SK-N-SH (cell line): Measurements from ENCODE around the gene KAT6B.

Source experiments
- TF ChIP-seq, protein P1 (sequence below): fragments of 200-600 bp; sonication (generic); IDR thresholded peaks from 2 replicates; pipeline ENCODE4 v1.6.1; 2017; ENCODE audit warnings: antibody characterized with exemption, mild to moderate bottlenecking, moderate library complexity
- TF ChIP-seq, protein P2 (sequence below): fragments of 150-350 bp; IDR thresholded peaks from 2 replicates; pipeline ENCODE4 v1.6.1; 2017; ENCODE audit warnings: antibody characterized with exemption, low read length, low read depth, borderline replicate concordance

DNA sequence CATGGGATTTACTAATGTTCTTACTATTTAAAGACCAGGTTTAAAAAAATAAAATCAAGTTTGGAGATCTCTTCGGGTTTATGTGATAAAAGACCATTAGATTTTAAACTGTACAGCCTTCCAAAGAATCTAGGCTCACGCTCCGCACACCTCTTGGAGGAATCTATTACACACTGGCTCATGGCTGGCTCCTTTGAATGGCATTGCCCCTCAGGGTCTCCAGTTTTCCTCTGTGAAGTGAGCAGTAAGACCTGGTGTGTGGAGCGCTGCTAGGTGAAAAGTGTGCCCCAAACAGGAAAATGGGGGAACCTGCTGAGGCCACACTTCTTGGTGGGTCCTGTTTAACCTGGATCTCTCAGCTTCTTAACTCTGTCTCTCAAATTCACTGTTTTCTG, 142.3 kb downstream of the KAT6B start:
- TF ChIP-seq, protein P1, sequence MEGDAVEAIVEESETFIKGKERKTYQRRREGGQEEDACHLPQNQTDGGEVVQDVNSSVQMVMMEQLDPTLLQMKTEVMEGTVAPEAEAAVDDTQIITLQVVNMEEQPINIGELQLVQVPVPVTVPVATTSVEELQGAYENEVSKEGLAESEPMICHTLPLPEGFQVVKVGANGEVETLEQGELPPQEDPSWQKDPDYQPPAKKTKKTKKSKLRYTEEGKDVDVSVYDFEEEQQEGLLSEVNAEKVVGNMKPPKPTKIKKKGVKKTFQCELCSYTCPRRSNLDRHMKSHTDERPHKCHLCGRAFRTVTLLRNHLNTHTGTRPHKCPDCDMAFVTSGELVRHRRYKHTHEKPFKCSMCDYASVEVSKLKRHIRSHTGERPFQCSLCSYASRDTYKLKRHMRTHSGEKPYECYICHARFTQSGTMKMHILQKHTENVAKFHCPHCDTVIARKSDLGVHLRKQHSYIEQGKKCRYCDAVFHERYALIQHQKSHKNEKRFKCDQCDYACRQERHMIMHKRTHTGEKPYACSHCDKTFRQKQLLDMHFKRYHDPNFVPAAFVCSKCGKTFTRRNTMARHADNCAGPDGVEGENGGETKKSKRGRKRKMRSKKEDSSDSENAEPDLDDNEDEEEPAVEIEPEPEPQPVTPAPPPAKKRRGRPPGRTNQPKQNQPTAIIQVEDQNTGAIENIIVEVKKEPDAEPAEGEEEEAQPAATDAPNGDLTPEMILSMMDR, result no peak
- TF ChIP-seq, protein P2, sequence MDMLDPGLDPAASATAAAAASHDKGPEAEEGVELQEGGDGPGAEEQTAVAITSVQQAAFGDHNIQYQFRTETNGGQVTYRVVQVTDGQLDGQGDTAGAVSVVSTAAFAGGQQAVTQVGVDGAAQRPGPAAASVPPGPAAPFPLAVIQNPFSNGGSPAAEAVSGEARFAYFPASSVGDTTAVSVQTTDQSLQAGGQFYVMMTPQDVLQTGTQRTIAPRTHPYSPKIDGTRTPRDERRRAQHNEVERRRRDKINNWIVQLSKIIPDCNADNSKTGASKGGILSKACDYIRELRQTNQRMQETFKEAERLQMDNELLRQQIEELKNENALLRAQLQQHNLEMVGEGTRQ, result no peak
